Left lung (tissue), 10 donors: ENCODE data around the gene MDM2. TPM values are rescaled to one million over a fixed set of nuclear protein-coding genes. Genes with fewer than 3 reads are reported as not detected.
A peak's percentile ranks its signal among the peaks of the same experiment; 100 is the strongest.

Experiments
- ATAC-seq: fragments of 200-7000 bp; cut with Tn5 transposase; one replicate; pipeline ENCODE4 v1.9.1; 2020; ENCODE audit warnings: moderate library complexity
- DNase-seq, 4 donors: peaks; one replicate each; pipeline ENCODE4 v3.0.0-alpha.2; 2013 to 2020
- H3K27ac ChIP-seq, 2 donors: fragments of 200-600 bp; sonication (generic) in 1 of 2; one replicate each; pipeline versions ENCODE4 v1.5.0 to v1.8.0; 2020 to 2021
- H3K27me3 ChIP-seq, 2 donors: fragments of 200-600 bp; sonication (generic) in 1 of 2; one replicate each; pipeline versions ENCODE4 v1.5.0 to v1.8.0; 2020 to 2021
- H3K36me3 ChIP-seq, 2 donors: fragments of 200-600 bp; sonication (generic) in 1 of 2; one replicate each; pipeline versions ENCODE4 v1.5.0 to v1.8.0; 2020 to 2021
- H3K4me1 ChIP-seq, 2 donors: fragments of 200-600 bp; one replicate each; pipeline ENCODE4 v1.8.0; 2021
- H3K4me3 ChIP-seq, 2 donors: fragments of 200-600 bp; sonication (generic) in 1 of 2; one replicate each; pipeline versions ENCODE4 v1.5.0 to v1.8.0; 2020 to 2021; ENCODE audit warnings: mild to moderate bottlenecking in 1 of 2
- H3K9me3 ChIP-seq, 2 donors: fragments of 200-600 bp; sonication (generic) in 1 of 2; one replicate each; pipeline versions ENCODE4 v1.5.0 to v1.8.0; 2020 to 2021
- intact Hi-C, 2 donors: fragments of 100-400 bp; cut with DNase I; formaldehyde crosslinking; loops; one replicate each; pipeline versions ENCODE4 v1.11.2 to v1.14.2; 2022
- polyA plus RNA-seq, 6 donors: library from polyadenylated mRNA; unstranded; fragments of 120-200 nt; gene quantifications; one replicate each; pipeline ENCODE4 v1.2.1, GENCODE V29; 2013; ENCODE audit not compliant: insufficient read length in 6 of 6
- total RNA-seq, 2 donors: library from RNA; stranded (reverse); fragmentation: NEBNext Ultra II Directional; extraction: Animal tissue kit (Norgen Biotek cat#: 25700); gene quantifications; one replicate each; pipeline ENCODE4 v1.2.1, GENCODE V29; 2021
- TF ChIP-seq, protein P1 (sequence below), 2 donors: fragments of 200-600 bp; sonication (generic) in 1 of 2; IDR thresholded peaks; one replicate each; pipeline versions ENCODE4 v1.5.0 to v1.8.0; 2021; ENCODE audit warnings: antibody characterized with exemption in 2 of 2
- donor health status: DM: no; HTN: yes; CAD: no.
- donor health status: DM: no; HTN: no; CAD: no.

Gene MDM2
- total and polyA plus RNA-seq, 8 donors, result 89.3 to 174 (median 120) TPM

DNA sequence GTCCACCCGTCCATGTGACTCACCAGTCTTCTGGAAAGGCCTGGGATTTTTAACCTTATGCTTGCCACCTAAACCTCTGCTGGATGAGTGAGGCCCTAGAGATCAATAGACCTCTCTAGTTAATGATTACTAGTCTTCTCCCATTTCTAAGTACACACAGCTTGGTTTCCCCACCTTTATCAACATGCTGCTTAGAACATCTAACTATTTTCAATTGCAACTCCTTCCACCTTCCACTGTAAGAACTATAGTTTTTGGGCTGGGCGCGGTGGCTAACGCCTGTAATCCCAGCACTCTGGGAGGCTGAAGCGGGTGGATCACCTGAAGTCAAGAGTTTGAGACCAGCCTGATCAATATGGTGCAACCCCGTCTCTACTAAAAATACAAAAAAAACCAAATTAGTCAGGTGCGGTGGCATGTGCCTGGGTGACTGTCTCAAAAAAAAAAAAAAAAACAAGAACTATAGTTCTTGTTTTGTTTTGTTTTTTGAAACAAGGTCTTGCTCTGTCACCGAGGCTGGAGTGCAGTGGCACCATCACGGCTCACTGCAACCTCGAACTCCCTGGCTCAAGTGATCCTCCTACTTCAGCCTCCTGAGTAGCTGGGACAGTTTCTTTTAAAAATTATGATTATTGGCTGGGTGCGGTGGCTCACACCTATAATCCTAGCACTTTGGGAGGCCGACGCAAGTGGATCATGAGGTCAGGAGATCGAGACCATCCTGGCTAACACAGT lies 18.7 kb upstream of the MDM2 start:
- Histone ChIP-seq H3K4me1 (peaks cover 0 to 42% of the 10 kb centered on the region in 2 donors), H3K27ac (no peak overlapping the region), H3K4me3 (no peak overlapping the region), H3K36me3 (no peaks in the 10 kb centered on the region), H3K27me3 (no peaks in the 10 kb centered on the region), H3K9me3 (no peaks in the 10 kb centered on the region)
- TF ChIP-seq, protein P1, sequence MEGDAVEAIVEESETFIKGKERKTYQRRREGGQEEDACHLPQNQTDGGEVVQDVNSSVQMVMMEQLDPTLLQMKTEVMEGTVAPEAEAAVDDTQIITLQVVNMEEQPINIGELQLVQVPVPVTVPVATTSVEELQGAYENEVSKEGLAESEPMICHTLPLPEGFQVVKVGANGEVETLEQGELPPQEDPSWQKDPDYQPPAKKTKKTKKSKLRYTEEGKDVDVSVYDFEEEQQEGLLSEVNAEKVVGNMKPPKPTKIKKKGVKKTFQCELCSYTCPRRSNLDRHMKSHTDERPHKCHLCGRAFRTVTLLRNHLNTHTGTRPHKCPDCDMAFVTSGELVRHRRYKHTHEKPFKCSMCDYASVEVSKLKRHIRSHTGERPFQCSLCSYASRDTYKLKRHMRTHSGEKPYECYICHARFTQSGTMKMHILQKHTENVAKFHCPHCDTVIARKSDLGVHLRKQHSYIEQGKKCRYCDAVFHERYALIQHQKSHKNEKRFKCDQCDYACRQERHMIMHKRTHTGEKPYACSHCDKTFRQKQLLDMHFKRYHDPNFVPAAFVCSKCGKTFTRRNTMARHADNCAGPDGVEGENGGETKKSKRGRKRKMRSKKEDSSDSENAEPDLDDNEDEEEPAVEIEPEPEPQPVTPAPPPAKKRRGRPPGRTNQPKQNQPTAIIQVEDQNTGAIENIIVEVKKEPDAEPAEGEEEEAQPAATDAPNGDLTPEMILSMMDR (IDR thresholded peaks at IDR 0.05), result no peak
- no peak for ATAC-seq
- intact Hi-C loops, result no loop called here
- DNase-seq, result no peak

DNA sequence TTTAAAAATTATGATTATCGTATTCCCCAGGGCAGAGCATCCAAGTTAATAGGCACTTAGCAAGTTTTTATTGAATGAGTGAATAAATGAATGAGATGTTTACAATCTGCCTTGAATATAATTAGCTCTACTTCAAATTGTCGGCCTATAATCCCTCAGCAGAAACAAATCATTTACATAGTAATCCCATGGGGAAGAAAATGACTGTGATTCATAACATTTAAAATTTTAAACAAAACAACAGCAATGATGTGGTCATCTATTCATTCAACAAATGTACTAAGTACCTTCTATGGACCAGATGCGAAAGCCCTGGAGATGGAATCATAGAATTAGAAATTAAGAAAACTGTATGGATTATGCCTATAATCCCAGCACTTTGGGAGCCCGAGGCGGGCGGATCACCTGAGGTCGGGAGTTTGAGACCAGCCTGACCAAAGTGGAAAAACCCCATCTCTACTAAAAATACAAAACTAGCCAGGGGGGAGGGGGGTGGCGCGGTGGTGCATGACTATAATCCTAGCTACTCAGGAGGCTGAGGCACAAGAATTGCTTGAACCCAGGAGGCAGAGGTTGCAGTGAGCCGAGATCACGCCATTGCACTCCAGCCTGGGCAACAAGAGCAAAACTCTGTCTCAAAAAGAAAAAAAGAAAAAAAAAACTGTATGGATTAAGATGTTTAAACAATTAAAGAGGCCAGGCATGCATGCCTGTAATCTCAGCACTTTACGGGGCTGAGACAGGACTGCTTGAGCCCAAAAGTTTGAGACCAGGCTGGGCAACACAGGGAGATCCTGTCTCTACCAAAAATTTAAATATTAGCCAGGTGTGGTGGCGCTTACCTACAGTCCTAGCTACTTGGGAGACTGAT lies 17.7 kb upstream of the MDM2 start:
- Histone ChIP-seq H3K27me3 (no peaks in the 10 kb centered on the region), H3K4me1 (peaks cover 0 to 32% of the 10 kb centered on the region in 2 donors), H3K36me3 (no peaks in the 10 kb centered on the region), H3K4me3 (no peak overlapping the region), H3K9me3 (no peaks in the 10 kb centered on the region), H3K27ac (no peak overlapping the region)
- DNase-seq (no peak), ATAC-seq (no peak)
- intact Hi-C loops, result no loop called here
- TF ChIP-seq, protein P1 (IDR thresholded peaks at IDR 0.05), result no peak

DNA sequence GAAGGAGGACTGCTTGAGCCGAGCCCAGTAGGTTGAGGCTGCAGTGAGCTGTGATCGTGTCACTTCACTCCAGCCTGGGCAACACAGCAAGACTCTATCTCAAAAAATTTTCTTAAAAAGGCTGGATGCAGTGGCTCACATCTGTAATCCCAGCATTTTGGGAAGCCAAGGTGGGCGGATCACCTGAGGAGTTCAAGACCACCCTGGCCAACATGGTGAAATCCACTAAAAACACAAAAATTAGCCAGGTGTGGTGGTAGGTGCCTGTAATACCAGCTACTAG lies 17.1 kb upstream of the MDM2 start:
- DNase-seq, result no peak
- no peaks in the 10 kb centered on the region for H3K36me3 ChIP-seq
- no peaks in the 10 kb centered on the region for H3K27me3 ChIP-seq
- H3K9me3 ChIP-seq, result no peaks in the 10 kb centered on the region
- no peak overlapping the region for H3K27ac ChIP-seq
- H3K4me3 ChIP-seq, result no peak overlapping the region
- intact Hi-C loops, result no loop called here
- no peak for ATAC-seq
- H3K4me1 ChIP-seq, result peaks cover 0 to 27% of the 10 kb centered on the region in 2 donors
- TF ChIP-seq, protein P1 (IDR thresholded peaks at IDR 0.05), result no peak

DNA sequence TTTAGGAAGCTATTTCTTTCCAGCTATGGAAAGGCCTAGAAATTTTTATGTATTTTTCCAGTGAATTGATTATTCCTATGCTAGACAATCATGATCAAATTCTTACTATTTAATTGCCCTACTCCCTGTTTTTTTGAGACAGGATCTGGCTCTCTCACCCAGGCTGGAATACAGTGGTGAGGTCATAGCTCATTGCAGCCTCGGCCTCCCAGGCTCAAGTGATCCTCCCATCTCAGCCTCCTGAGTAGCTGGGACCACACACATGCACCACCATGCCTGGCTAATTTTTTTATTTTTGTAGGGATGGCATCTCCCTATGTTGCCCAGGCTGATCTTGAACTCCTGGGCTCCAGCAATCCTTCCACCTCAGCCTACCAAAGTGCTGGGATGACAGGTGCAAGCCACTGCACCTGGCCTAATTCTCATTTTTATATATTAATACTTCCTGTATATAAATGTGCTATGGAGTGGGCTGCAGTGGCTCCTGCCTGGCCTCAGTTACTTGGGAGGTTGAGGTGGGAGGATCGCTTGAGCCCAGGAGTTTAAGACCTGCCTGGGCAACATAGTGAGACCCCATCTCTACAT lies 16.0 kb upstream of the MDM2 start:
- H3K36me3 ChIP-seq, result no peaks in the 10 kb centered on the region
- no peak for ATAC-seq
- TF ChIP-seq, protein P1 (IDR thresholded peaks at IDR 0.05), result no peak
- H3K27me3 ChIP-seq, result no peaks in the 10 kb centered on the region
- no peak overlapping the region for H3K27ac ChIP-seq
- H3K9me3 ChIP-seq, result no peaks in the 10 kb centered on the region
- no peak for DNase-seq
- intact Hi-C loops, result no loop called here
- H3K4me1 ChIP-seq, result peaks cover 0 to 16% of the 10 kb centered on the region in 2 donors
- H3K4me3 ChIP-seq, result no peak overlapping the region

DNA sequence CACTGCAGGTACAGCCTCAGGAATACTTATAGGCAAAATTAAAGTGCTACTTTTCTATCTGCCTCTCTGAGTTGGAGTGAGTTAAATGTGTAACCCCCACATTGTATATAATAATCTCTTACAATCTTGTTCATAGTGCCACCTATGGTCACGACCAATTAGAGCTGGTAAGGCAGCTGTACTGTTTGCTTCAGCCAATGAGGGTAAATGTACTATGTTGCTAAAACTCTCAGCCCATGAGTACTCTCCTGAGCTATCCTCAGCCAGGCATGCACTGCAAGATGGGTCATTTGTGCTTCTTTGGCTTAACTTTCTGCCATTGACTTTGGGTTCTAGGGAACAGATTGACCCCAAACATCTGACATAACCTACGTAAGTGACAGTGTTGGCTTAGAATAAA lies 15.0 kb upstream of the MDM2 start:
- ATAC-seq (peak; percentile 81), DNase-seq (peak in 1 of 4 donors; percentile 26)
- Histone ChIP-seq H3K4me1 (peaks cover 0 to 9% of the 10 kb centered on the region in 2 donors), H3K27ac (no peak overlapping the region), H3K4me3 (no peak overlapping the region), H3K36me3 (no peaks in the 10 kb centered on the region), H3K9me3 (no peaks in the 10 kb centered on the region), H3K27me3 (no peaks in the 10 kb centered on the region)
- TF ChIP-seq, protein P1 (IDR thresholded peaks at IDR 0.05), result no peak
- intact Hi-C loops, result no loop called here
